Fibroblast of the aortic adventitia (primary cell): Measurements from ENCODE around the gene ERICH4. TPM values are rescaled to one million over a fixed set of nuclear protein-coding genes. Genes with fewer than 3 reads are reported as not detected.

ENCODE experiments used
- DNase-seq: peaks from one replicate; pipeline ENCODE4 v3.0.0-alpha.2; 2010; ENCODE audit warnings: low read depth
- H3K4me3 ChIP-seq: 2 replicates; pipeline ENCODE4 v1.5.1; 2011; ENCODE audit warnings: low read depth, mild to moderate bottlenecking, control low read depth, low read length, moderate library complexity
- CTCF ChIP-seq: IDR thresholded peaks from 2 replicates; pipeline ENCODE4 v1.5.1; 2011; ENCODE audit warnings: mild to moderate bottlenecking, low read length, control low read depth, inconsistent platforms; ENCODE audit not compliant: insufficient read depth
- total RNA-seq: library from RNA; depleted of rRNA; stranded (reverse); fragments of >200 nt; gene quantifications from 2 replicates; pipeline ENCODE4 v1.2.3, GENCODE V29; 2012; ENCODE audit warnings: low replicate concordance

The ERICH4 gene
- total RNA-seq, 1 donor = not detected

DNA sequence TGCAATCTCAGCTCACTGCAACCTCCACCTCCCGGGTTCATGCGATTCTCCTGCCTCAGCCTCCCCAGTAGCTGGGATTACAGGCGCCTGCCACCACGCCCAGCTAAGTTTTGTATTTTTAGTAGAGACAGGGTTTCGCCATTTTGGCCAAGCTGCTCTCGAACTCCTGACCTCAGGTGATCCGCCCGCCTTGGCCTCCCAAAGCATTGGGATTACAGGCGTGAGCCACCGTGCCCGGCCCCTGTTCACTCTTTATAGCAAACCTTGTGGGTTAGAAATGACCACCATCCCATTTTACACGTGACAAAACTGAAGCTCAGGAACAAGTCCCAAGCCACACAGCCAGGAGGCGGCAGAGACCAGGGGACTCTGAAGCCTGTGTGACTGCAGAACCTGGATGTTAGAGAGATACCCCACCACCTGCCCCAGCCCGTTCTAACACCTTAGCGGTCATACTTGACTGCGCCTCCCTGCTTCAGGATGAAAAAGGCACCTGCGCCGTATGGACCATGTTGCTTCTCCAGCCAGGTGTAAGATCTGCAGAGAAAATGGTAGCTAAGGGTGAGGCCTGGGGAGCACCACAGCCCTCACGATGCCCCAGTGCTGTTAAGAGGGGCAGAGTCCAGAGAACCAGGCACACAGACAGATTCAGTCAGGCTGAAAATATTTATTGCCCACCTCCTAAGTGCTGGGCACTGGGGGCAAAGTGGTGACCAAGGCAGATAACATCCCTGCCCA, 6.9 kb upstream of the ERICH4 start:
- TF ChIP-seq CTCF = no peak
- no peak overlapping the region for H3K4me3 ChIP-seq
- no peak for DNase-seq

DNA sequence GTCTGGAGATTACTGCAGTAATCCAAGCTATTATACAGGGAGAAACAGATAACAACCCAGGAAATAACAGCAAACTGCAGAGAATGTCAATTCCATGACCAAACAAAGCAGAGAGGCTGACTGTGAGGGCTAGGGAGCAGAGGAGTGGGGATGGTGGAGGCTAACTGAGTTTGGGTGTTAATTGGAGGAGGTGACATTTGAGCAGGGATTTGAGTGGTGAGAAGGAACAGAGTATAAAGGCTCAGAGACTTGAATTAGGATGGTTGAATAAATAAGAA, 6.3 kb upstream of the ERICH4 start:
- no peak for DNase-seq
- TF ChIP-seq CTCF = no peak
- H3K4me3 ChIP-seq = no peak overlapping the region

DNA sequence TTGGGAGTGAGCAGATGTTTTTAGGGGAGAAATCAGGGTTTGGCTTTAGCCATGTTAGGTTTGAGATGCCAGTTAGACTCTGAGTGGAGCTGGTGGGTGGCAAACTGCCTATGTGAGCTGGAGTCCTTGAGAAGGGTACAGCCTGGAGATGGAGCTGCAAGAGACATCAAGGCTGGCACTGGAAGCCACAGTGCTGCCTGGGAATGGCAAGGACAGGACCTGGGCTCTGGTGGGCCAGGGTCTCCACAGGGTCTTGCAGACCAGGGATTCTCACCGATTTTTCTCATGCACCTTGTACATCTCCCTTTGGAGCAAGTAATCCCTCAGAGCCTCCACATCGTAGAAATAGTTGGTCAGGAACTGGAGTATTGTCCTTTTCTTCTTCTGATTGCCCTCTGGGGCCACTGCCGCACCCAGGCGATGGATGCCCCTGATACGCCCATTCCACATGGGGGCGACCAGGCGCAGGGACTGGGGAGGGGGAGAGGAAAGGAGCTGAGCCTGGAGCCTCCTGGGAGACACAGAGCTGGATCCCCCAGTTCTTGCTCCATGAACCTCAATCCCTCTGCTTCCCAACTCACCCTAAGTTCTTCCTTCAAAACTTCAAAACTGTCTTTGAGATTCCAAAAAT, 4.9 kb upstream of the ERICH4 start:
- H3K4me3 ChIP-seq = no peak overlapping the region
- TF ChIP-seq CTCF = no peak
- DNase-seq = no peak

GRCh38 chr19:41439441-41440222, 3.3 kb upstream of the ERICH4 start, which contains the start of gene DMAC2:
TSS of gene DMAC2 (minus strand) at chr19:41439912. CDS start at chr19:41439899, 13 bp downstream.
- TF ChIP-seq CTCF = peak; percentile 38
- peak within 1 kb of the TSS; percentile 85 for H3K4me3 ChIP-seq
- DNase-seq = peak; percentile 97

DNA sequence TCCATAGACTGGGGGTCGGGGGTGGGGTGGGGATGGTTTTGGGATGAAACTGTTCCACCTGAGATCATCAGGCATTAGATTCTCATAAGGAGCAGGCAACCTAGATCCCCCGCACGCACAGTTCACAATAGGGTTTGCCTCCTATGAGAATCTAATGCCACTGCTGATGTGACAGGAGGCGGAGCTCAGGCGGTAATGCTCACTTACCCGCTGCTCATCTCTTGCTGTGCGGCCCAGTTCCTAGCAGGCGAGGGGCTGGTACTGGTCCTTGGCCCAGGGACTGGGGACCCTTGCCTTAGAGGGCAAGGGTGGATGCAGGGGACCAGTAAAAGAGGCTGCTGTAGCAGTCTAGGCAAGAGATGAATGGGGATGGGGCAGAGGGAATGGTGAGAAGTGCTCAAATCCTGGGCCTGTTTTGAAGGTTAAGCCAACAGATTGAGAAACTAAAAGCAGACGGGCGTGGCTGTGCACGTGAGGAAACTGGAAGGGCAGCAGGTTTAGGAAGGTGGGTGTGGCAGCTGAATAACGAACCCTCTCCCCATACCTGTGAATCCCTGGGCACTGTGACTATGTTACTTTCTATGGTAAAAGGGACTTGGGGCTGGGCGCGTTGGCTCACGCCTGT, 1.5 kb upstream of the ERICH4 start:
- H3K4me3 ChIP-seq = no peak overlapping the region
- no peak for DNase-seq
- TF ChIP-seq CTCF = no peak

DNA sequence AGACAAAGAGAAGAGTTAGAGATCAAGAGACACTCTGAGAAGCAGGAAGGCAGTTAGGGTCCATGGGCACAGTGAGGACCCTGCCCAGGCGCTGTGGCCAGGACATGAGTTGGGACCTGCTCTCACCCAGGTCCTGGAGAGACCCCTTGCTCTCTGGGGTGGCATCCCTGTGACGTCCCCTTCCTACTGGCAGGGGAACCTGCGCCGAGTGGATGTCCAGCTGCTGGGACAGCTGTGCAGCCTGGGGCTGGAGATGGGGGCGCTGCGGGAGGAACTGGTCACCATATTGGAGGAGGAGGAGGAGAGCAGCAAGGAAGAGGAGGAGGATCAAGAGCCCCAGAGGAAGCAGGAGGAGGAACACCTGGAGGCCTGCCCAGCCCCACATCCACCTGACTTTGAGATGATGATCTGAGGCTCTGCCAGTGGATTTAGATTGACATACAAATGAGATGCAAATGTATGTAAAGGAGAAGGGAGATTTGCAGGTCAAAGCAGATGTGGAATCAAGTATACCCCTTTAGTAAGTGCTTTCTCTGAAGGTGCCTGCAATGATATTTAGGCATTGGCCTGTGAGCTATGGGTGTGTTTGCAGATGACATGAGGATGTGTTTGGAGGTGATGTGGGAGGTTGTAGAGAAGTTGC, 978 bp downstream of the ERICH4 start:
- DNase-seq = no peak
- TF ChIP-seq CTCF = no peak
- no peak overlapping the region for H3K4me3 ChIP-seq
